GM12892 (cell line): Measurements from ENCODE around the gene ZBTB39.
"Not testable (repeated sequence)": the region's sequence is repeated elsewhere in the genome, so short reads cannot be mapped to it uniquely, and the experiment has no call there.

ENCODE experiments used
- DNase-seq: peaks from one replicate; pipeline ENCODE4 v3.0.0; 2011; ENCODE audit not compliant: insufficient read length
- FAIRE-seq: peaks from 2 replicates; lab custom pipeline; 2011; peaks lifted over from hg19 to GRCh38; lab: Jason Lieb, UNC
- POLR2A ChIP-seq: IDR thresholded peaks from 2 replicates; pipeline ENCODE4 v1.6.1; 2011; ENCODE audit warnings: low read depth, low read length, control low read depth
- POLR2AphosphoS5 ChIP-seq: IDR thresholded peaks from 2 replicates; pipeline ENCODE4 v1.6.1; 2011; ENCODE audit warnings: low read depth, low read length, control low read depth
- TAF1 ChIP-seq: IDR thresholded peaks from 2 replicates; pipeline ENCODE4 v1.6.1; 2011; ENCODE audit warnings: low read depth, mild to moderate bottlenecking, control low read depth, low read length, borderline replicate concordance

ZBTB39 gene

DNA sequence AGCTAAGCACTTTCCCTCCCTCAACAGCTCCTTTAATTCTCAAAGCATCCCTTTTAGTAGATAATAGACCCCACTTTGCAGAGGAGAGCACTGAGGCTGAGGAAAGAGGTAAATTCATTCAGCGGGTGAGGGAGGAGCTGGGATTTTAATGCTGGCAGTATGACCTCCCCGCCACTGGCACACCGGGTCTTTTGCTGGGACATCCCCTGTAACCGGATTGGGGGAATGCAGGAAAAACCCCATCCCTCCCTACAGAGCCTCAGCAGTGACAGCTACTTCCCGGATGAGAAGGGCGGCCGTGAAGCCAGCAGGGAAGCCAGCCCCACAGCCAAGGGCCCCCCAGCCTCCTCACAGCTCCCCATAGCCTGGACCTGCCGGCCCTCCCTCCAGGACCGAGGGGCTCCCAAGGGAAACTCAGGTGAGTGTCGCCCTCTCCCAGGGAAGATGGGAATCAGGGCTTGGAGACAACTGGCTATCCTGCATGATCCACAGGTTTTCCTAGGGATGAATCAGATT, 12.1 kb downstream of the ZBTB39 start:
- DNase-seq (no peak), FAIRE-seq (no peak)
- TF ChIP-seq POLR2A (no peak), TAF1 (no peak), POLR2AphosphoS5 (no peak)

DNA sequence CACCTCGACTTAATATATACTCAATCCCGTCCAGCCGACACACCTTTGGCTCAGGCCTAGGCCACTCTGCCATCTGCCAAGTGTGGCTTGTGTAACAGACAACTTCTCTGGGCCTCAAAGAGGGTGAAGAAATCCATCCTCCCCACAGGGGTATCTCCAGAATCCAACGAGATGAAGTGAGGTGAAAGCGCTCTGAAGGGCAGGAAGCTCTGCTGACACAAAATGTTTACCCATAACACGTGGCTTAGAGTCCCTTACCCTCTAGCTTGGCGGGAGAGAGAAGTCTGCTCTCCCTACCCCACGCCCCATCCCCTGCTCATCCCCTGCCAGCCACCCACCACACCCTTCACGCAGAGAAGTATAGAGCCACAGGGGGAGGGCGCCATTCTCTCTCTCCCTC, 13.0 kb downstream of the ZBTB39 start:
- TF ChIP-seq TAF1: no peak
- TF ChIP-seq POLR2A: no peak
- no peak for TF ChIP-seq POLR2AphosphoS5
- FAIRE-seq: no peak
- no peak for DNase-seq

DNA sequence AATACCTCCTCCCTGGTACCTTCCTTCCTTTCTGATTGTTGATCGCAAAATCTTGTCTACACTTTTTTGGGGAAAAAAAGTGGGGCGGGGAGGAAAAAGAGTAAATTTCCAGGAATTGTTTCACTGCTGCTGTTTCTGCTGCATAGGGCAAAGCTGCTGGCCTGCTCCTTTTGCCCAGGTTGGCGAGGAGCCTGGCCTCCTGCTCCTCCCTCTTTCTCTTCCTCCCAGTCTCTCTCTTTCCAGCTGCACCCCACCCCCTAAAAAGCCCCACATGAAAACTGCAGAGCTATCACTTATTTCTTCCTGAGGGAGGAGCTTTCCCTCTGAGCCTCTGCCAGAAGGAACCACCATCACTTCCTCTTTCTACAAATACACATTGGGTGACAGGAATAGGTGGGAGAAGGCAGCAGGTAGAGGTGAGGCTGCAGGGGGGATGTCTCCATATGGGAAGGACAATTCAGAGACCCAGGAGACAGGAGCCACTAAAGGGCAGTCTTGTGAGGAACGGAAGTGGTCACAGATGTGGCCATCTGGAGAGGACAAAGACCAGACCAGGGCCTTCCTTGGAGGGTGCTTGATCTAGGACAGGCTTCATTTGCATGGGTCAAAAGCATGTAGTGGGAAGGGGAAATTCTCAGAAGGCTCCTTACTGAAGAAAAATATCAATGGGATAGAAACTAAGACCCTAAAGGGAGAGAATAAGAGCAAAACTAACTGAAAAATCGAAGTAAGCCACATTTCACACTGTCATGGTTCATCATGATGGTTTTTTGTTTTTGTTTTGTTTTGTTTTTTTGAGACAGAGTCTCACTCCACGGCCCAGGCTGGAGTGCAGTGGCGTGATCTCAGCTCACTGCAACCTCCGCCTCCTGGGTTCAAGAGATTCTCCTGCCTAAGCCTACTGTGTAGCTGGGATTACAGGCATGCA, 14.8 kb downstream of the ZBTB39 start:
- FAIRE-seq (no peak), DNase-seq (no peak)
- TF ChIP-seq POLR2AphosphoS5: no peak
- no peak for TF ChIP-seq TAF1
- no peak for TF ChIP-seq POLR2A

DNA sequence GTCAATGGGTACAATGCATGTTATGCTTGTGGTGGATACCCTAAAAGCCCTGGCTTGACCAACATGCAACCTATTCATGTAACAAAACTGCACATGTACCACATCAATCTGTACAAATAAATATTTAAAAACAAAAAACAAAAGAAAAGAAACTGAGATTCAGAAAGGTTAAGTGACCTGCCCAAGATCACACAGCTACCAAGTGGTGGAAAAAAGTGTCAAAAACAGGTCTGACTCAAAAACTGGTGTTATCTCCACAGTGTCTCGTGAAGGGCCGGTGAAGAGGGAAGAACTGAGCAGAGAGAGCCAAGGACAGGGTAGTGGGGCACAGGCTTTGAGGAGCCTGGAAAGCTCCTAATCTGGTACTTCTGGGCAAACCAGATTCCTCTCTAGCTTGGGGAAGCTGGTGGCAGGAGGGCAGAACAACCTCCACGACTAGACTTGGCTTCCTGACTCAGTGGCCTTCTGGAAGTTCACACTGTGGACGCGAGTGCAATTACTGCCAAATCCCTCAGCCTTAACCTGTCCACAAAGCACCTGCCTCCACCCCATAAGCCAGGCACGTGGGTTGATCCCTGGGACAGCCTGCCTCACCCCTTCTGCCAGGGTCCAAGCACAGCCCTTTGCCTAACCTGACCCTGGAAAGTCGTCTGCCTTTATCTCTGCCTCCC, 15.6 kb downstream of the ZBTB39 start:
- TF ChIP-seq TAF1: no peak
- no peak for TF ChIP-seq POLR2AphosphoS5
- no peak for TF ChIP-seq POLR2A
- FAIRE-seq: no peak
- DNase-seq: no peak

DNA sequence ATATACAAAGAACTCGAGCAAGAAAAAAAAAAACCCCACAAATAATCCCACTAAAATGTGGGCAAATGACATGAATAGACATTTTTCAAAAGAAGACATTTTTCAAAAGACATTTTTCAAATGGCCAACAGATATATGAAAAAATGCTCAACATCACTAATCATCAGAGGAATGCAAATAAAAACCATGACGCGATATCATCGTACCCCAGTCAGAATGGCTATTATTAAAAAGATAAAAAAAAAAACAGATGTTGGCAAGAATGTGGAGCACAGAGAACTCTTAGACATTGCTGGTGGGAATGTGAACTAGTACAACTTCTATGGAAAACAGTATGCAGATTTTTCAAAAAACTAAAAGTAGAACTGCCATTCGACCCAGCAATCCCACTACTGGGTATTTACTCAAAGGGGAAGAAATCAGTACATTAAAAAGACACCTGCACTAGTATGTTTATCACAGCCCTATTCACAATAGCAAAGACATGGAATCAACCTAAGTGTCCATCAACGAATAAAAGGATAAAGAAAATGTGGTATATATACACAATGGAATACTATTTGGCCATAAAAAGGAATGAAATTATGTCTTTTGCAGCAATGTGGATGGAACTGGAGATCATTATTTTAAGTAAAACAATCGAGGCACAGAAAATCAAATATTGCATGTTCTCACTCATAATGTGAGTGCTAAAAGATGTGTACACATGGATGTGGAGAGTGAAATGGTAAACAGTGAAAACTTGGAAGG, 16.3 kb downstream of the ZBTB39 start:
- FAIRE-seq (no peak), DNase-seq (no peak)
- no peak for TF ChIP-seq TAF1
- no peak for TF ChIP-seq POLR2A
- TF ChIP-seq POLR2AphosphoS5: no peak

DNA sequence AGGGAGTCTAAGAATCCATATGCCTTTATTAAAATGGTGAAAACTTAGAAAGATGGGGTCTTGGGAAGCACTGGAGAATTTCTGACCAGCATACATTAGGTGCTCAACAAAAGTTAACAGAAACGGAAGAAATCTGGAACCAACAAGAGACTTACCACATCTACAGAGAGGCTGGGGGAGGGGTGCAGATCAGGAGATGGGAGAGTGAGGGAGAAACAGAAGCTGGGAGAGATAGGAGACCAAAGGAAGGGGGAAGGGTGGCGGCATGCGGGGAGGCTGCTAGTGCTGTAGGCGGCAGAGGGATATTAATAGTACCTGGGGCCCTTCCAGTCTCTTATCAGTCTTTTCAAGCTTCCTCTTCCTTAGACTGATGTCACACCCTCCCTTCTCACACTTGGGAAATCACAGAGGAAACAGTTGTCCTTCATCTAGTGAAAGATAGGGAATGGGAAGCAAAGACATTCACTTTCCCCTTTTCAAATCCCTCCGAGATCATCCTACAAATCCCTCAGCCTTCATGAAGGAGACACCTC, 18.1 kb downstream of the ZBTB39 start:
- TF ChIP-seq POLR2A: no peak
- no peak for TF ChIP-seq POLR2AphosphoS5
- no peak for TF ChIP-seq TAF1
- DNase-seq: no peak
- no peak for FAIRE-seq

DNA sequence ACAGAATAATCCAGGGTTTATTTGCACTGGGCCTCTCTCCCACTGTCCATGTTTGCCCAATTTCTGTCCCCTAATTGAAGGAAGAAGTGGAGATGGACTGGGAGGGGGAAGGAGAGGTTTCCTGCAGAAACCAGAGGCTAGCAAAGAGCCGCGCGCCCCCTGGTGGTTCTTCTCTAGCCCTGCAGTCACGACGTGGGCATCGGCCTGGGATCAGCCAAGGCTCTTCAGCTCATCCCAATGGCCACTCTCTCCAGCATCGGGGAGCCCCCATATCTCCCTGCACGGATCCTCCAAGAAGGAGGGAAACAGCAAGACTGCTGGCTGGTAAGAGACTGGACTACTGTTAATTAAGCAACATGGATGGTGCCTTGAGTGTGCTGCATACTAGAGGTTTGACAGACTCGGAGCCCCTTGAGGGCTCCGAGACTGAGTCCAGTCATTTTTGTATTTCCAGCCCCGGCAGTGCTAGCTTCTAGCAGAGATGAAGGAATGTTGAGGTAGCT, 18.7 kb downstream of the ZBTB39 start:
- TF ChIP-seq TAF1: no peak
- TF ChIP-seq POLR2AphosphoS5: no peak
- no peak for TF ChIP-seq POLR2A
- FAIRE-seq: peak; percentile 75

DNA sequence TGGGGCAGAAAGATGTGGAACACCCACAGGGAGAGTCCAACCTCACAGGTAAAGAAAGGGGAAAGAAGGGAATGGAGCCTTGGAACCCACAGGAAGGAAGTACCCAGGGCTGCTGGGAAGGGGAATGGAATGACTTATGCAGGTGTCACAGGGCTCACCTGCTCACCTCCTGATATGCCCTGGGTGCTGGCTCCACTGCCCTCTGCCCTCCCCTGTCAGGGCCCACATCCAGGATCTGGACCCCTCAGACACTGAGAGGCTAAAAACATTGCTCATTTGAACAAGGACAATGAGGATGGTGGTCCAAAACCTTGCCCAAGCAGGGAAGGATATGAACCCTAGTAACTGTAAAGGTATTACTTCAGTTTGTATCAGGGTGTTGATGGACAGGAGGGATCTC, 19.3 kb downstream of the ZBTB39 start:
- TF ChIP-seq POLR2AphosphoS5 (no peak), TAF1 (no peak)
- DNase-seq (no peak), FAIRE-seq (no peak)

More for the DNA sequence above, 18.7 kb downstream of the ZBTB39 start:
- DNase-seq: no peak

DNA sequence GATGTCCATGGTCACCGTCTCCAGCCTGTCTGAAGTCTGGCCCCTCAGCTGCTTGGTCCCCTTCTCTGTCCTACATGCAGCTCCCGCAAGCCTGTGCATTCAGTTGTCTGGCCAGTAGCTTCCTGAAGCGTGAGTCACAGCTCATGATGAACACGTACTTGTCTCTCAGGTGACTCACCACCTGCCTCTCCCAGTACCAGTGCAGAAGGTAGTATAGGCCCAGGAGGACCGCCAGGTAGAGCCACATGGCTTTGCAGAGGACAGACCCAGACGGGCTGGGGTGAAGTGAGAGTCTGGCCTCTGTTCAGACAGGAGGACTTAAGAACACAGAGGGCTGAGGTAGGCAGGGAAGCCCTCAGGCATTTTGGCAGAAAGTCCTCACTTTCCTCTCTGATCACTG, 20.6 kb downstream of the ZBTB39 start:
- not testable (repeated sequence) for DNase-seq, FAIRE-seq

DNA sequence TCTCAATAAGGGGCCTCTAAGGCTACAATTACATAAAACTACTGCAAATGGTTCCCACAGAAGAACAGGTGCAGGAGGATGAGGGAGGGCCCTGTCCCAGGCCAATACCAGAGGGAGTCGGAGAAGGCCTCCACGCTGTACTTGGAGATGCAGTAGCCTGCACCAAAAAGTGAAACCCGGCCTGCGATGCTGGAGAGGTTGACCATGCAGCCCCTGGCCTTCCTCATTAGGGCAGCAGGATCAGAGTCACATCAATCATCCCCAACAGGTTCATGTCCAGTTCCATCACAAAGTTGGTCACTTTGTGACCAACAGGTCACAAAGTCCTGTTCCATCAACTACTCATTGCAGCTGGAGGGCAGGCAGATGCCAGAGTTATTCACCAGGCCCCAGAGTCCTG, 23.0 kb downstream of the ZBTB39 start:
- TF ChIP-seq TAF1 (no peak), POLR2A (no peak), POLR2AphosphoS5 (no peak)
- DNase-seq (no peak), FAIRE-seq (no peak)

DNA sequence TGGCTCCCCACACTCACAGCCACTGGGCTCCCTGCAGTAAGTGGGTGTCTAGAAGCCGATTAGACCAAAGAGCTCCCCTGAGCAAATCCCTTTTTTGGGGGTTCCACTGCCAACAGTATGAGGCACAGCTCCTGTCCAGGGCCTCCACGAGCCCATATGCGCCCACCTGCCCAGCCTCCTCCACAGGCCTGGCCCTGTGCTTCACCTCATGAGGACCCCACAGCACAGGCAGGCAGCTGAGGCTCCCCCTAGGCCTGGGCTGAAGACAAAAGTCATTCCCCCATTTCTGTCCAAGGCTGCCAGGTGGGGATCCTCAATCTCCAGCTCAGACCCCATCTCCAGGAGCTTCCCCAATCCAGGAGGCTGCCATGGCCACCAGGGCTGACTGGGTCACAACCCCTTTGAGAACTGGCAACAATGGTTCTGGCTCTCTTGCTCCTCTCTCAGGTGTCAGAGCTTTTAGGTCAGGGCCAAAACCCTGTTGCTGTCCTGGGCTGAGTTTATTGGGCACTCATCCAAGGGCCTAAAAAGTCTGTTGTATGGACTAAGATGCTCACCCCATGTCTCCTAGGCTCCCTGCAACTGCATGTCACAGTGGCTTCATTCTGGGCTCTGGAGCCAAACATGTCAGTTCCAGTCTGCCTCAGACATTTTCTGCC, 23.6 kb downstream of the ZBTB39 start:
- DNase-seq, FAIRE-seq: not testable (repeated sequence)
